Measurements from ENCODE around the gene ZNF189.

Gene ZNF189

DNA sequence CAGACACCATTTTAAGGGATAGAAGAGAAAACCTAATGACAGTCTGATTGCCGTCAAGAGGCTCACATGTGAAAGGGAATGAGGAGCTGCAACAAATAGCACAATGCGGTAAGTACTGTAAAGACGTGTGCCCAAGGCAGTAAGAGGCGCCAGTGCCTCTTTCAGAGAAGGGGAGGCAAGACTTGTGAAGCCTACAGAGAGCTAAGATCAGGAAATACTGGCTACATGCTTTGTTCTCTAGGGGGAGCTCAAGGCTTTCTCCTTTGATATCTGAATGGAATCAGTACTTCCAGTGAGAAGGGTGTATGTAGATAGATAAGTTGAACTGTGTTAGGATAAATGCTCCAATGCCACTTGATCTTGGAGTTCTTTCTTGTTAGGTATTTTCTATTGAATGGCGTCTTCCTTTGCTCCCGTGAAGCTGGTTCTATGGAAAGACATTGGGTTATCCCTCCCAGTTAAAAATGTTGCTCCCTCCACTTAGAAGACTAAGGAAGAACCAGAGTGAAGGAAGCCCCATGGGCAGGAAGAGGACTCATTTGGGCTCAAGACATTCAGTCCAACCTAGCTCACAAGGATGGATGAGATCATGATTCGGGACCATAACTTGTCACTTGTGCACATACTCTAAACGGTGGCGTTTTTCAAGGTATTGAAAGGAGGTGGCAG is 60.4 kb downstream of the ZNF189 start:
- Histone ChIP-seq H3F3A (ENCODE audit: control insufficient read depth, insufficient read depth) (no peaks in the 10 kb centered on the region), H4K20me1 (ENCODE audit: control insufficient read depth, insufficient read depth, low read depth, low read length) (no peaks in the 10 kb centered on the region), H3K79me2 (ENCODE audit: control insufficient read depth, low read length) (no peaks in the 10 kb centered on the region), H3K9me3 (ENCODE audit: control insufficient read depth, insufficient read depth, low read length) (no peaks in the 10 kb centered on the region), H3K4me3 (ENCODE audit: low read length) (no peak overlapping the region), H3K27ac (ENCODE audit: low read depth, low read length) (no peak overlapping the region), H3K36me3 (ENCODE audit: control insufficient read depth, low read length) (no peaks in the 10 kb centered on the region), H3K4me2 (ENCODE audit: low read length) (no peak overlapping the region), H3K4me1 (ENCODE audit: control insufficient read depth, low read length) (no peaks in the 10 kb centered on the region), H3K9me2 (replicated peaks; ENCODE audit: control insufficient read depth, low read length) (no peaks in the 10 kb centered on the region), H3K27me3 (ENCODE audit: control insufficient read depth, low read length) (no peaks in the 10 kb centered on the region)
- TF ChIP-seq, protein P1, sequence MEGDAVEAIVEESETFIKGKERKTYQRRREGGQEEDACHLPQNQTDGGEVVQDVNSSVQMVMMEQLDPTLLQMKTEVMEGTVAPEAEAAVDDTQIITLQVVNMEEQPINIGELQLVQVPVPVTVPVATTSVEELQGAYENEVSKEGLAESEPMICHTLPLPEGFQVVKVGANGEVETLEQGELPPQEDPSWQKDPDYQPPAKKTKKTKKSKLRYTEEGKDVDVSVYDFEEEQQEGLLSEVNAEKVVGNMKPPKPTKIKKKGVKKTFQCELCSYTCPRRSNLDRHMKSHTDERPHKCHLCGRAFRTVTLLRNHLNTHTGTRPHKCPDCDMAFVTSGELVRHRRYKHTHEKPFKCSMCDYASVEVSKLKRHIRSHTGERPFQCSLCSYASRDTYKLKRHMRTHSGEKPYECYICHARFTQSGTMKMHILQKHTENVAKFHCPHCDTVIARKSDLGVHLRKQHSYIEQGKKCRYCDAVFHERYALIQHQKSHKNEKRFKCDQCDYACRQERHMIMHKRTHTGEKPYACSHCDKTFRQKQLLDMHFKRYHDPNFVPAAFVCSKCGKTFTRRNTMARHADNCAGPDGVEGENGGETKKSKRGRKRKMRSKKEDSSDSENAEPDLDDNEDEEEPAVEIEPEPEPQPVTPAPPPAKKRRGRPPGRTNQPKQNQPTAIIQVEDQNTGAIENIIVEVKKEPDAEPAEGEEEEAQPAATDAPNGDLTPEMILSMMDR (IDR thresholded peaks at IDR 0.05; ENCODE audit: low read depth, low read length, poor library complexity, severe bottlenecking): peak; percentile 75
- TF ChIP-seq EZH2phosphoT487 (IDR thresholded peaks at IDR 0.05; ENCODE audit: borderline replicate concordance, low read length): no peak

All from DOHH2 (cell line).